Kidney (tissue), 14 donors: ENCODE results near the gene POMGNT2. TPM values are rescaled to one million over a fixed set of nuclear protein-coding genes. Genes with fewer than 3 reads are reported as not detected.

ENCODE experiments used
- DNase-seq, 5 donors: peaks; one replicate each; pipeline ENCODE4 v3.0.0-alpha.2; 2013 to 2020
- FAIRE-seq: peaks from 2 replicates; lab custom pipeline; 2012; peaks lifted over from hg19 to GRCh38; lab: Jason Lieb, UNC
- H3K27ac ChIP-seq, 2 donors: one replicate each; pipeline ENCODE4 v1.7.0; 2013; ENCODE audit warnings: low read depth in 2 of 2, low read length in 2 of 2, inconsistent platforms in 1 of 2
- H3K27me3 ChIP-seq: one replicate; pipeline ENCODE4 v1.7.1; 2013; ENCODE audit warnings: low read length, inconsistent platforms; ENCODE audit not compliant: control insufficient read depth, insufficient read depth
- H3K36me3 ChIP-seq, 3 donors: one replicate each; pipeline versions ENCODE4 v1.7.0 to v1.7.1; 2013; ENCODE audit warnings: low read length in 3 of 3, control low read depth in 1 of 3, inconsistent platforms in 1 of 3; ENCODE audit not compliant: insufficient read depth in 3 of 3, control insufficient read depth in 2 of 3
- H3K4me1 ChIP-seq, 3 donors: one replicate each; pipeline versions ENCODE4 v1.7.0 to v1.7.1; 2013; ENCODE audit warnings: low read length in 3 of 3, inconsistent platforms in 1 of 3, low read depth in 1 of 3; ENCODE audit not compliant: control insufficient read depth in 2 of 3, insufficient read depth in 2 of 3
- H3K4me3 ChIP-seq, 3 donors: one replicate each; pipeline versions ENCODE4 v1.7.0 to v1.8.1; 2013; ENCODE audit warnings: low read length in 3 of 3, control low read depth in 1 of 3, inconsistent platforms in 1 of 3
- H3K9ac ChIP-seq, 3 donors: one replicate each; pipeline versions ENCODE4 v1.7.0 to v1.7.1; 2013; ENCODE audit warnings: low read length in 3 of 3, control low read depth in 1 of 3, inconsistent platforms in 1 of 3
- H3K9me3 ChIP-seq, 3 donors: one replicate each; pipeline versions ENCODE4 v1.7.0 to v1.7.1; 2013; ENCODE audit warnings: low read length in 3 of 3, control low read depth in 1 of 3, inconsistent platforms in 1 of 3; ENCODE audit not compliant: control insufficient read depth in 2 of 3, insufficient read depth in 1 of 3
- intact Hi-C: fragments of 100-400 bp; cut with DNase I; formaldehyde crosslinking; loops from one replicate; pipeline ENCODE4 v1.11.1; 2022
- polyA plus RNA-seq: library from polyadenylated mRNA; stranded (reverse); fragments of 350-450 nt; fragmentation: Illumina TruSeq; extraction: RNeasy Lipid Tissue Mini Kit (QIAGEN cat#74804); gene quantifications from one replicate; pipeline ENCODE4 v1.2.3, GENCODE V29; 2014; ENCODE audit warnings: low read depth, low replicate concordance; ENCODE audit not compliant: insufficient read depth
- total RNA-seq: library from RNA; stranded (reverse); fragmentation: NEBNext Ultra II Directional; extraction: Animal tissue kit (Norgen Biotek cat#: 25700); gene quantifications from one replicate; pipeline ENCODE4 v1.2.1, GENCODE V29; 2021
- TF ChIP-seq, protein P1 (sequence below): IDR thresholded peaks from 3 replicates; pipeline ENCODE4 v1.5.1; 2012; ENCODE audit warnings: mild to moderate bottlenecking, moderate library complexity, borderline replicate concordance; ENCODE audit not compliant: insufficient read depth; ENCODE audit errors: extremely low read depth
- donor health status: control.
- donor health status: control.
- donor health status: control.
- donor health status: control.
- donor health status: control.
- donor health status: DM: yes; HTN: yes; CAD: no.
- donor health status: Normal renal cell carcinoma (clear cell type).

Gene POMGNT2
- total and polyA plus RNA-seq, 2 donors from 2014 or later: 15.4 to 16.0 TPM

- Histone ChIP-seq H3K9ac (no peak overlapping the region), H3K36me3 (peaks cover 2 to 14% (median 13%) of the 10 kb centered on the region in 3 donors), H3K27me3 (no peaks in the 10 kb centered on the region), H3K9me3 (no peaks in the 10 kb centered on the region), H3K4me1 (no peaks in the 10 kb centered on the region), H3K27ac (no peak overlapping the region), H3K4me3 (no peak overlapping the region)
- DNase-seq: no peak
- TF ChIP-seq, protein P1, sequence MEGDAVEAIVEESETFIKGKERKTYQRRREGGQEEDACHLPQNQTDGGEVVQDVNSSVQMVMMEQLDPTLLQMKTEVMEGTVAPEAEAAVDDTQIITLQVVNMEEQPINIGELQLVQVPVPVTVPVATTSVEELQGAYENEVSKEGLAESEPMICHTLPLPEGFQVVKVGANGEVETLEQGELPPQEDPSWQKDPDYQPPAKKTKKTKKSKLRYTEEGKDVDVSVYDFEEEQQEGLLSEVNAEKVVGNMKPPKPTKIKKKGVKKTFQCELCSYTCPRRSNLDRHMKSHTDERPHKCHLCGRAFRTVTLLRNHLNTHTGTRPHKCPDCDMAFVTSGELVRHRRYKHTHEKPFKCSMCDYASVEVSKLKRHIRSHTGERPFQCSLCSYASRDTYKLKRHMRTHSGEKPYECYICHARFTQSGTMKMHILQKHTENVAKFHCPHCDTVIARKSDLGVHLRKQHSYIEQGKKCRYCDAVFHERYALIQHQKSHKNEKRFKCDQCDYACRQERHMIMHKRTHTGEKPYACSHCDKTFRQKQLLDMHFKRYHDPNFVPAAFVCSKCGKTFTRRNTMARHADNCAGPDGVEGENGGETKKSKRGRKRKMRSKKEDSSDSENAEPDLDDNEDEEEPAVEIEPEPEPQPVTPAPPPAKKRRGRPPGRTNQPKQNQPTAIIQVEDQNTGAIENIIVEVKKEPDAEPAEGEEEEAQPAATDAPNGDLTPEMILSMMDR: no peak
- intact Hi-C loops: no loop called here
- no peak for FAIRE-seq
These were observed 23.4 kb downstream of the POMGNT2 start for GRCh38 chr3:43082457-43082856.

GRCh38 chr3:43081796-43082195 is 24.1 kb downstream of the POMGNT2 start:
- no peak for DNase-seq

DNA sequence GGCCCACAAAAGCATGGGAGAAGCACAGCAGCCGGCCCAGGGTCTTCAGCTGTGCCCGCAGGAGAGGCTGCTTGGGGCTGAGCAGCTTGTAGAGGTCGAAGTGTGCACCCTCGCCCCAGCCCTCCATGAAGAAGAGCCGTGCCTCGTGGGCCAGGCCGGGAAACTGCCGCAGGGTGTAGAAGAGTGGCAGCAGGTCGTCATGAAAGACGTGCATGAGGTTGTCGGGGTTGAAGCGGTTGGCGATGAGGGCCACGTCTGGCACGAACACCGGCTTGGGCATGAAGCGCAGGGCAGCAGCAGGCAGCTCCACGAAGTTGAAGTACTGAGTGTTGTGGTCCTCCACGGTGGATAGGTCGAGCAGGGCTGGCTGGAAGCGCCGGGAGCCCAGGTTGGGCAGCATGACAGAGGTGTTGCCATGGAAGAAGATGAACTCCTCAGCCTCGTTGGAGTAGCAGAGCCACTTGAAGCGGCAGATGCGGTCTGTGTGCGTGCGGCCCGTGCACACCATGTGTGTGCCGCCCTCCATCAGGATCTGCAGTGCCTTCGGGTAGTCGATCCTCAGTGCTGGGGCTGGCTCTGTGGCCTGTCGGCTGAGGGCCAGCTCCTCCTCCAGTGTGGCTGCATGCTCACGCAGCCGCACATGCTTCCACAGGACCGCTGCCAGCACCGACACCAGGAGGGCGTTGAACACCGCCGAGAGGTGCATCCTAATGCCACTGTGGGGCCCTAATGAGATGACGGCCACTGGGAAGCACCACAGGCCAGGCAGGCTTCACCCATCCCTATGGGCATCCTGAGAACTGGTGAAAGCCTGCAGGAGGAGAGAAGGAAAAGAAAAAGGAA is 24.9 kb downstream of the POMGNT2 start:
- FAIRE-seq (no peak), DNase-seq (no peak)
- H3K9me3 ChIP-seq: no peaks in the 10 kb centered on the region
- no peaks in the 10 kb centered on the region for H3K27me3 ChIP-seq
- TF ChIP-seq, protein P1: no peak
- H3K36me3 ChIP-seq: peaks cover 2 to 14% (median 13%) of the 10 kb centered on the region in 3 donors
- H3K4me3 ChIP-seq: no peak overlapping the region
- no peaks in the 10 kb centered on the region for H3K4me1 ChIP-seq
- intact Hi-C loops: no loop called here
- H3K27ac ChIP-seq: no peak overlapping the region
- H3K9ac ChIP-seq: no peak overlapping the region

More at GRCh38 chr3:43081796-43082195, 24.1 kb downstream of the POMGNT2 start:
- H3K9ac ChIP-seq: no peak overlapping the region
- H3K36me3 ChIP-seq: peaks cover 2 to 14% (median 13%) of the 10 kb centered on the region in 3 donors
- intact Hi-C loops: no loop called here
- H3K4me3 ChIP-seq: no peak overlapping the region
- no peak overlapping the region for H3K27ac ChIP-seq
- H3K27me3 ChIP-seq: no peaks in the 10 kb centered on the region
- no peaks in the 10 kb centered on the region for H3K9me3 ChIP-seq
- no peaks in the 10 kb centered on the region for H3K4me1 ChIP-seq
- no peak for FAIRE-seq
- TF ChIP-seq, protein P1: no peak
